HG03469 (cell line): ENCODE results near the gene HSPA12A.

Experiments used
- ATAC-seq: cut with Tn5 transposase; IDR thresholded peaks from one replicate; pipeline ENCODE4 v1.9.1; 2021; ENCODE audit warnings: mild to moderate bottlenecking, moderate library complexity, moderate number of reproducible peaks; ENCODE audit not compliant: unreplicated experiment

HSPA12A gene

GRCh38 chr10:116771959-116772585, 29.7 kb upstream of the HSPA12A start:
- ATAC-seq: no peak

- ATAC-seq: no peak
These were observed 29.0 kb upstream of the HSPA12A start for GRCh38 chr10:116771101-116771958.

GRCh38 chr10:116770281-116770680, 27.9 kb upstream of the HSPA12A start:
- no peak for ATAC-seq

GRCh38 chr10:116769791-116770190, 27.4 kb upstream of the HSPA12A start:
- no peak for ATAC-seq

DNA sequence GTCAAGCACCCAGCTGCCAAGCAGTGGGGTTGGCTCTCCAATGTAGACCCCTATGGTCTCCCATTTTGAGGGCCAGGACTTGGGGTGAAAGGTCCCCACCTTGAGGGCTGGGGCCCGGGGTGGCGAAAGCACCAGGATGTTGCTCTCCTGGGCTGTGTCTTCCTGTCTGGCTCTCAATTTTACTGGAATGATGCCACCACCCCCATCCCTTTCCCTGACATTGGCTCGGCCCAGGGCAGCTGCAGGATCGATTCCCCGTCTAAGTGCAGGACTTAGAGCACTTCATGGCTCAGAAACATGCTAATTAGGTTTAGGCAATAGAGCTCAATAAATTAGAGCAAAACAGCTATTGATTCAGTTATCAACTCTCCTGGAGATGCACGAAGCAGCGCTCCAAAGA, 27.0 kb upstream of the HSPA12A start:
- ATAC-seq: no peak

- ATAC-seq: no peak
These were observed 26.4 kb upstream of the HSPA12A start for GRCh38 chr10:116768786-116769185.

- no peak for ATAC-seq
These were observed 24.7 kb upstream of the HSPA12A start for GRCh38 chr10:116766837-116767634.

- no peak for ATAC-seq
These were observed 24.0 kb upstream of the HSPA12A start for GRCh38 chr10:116766241-116766827.

DNA sequence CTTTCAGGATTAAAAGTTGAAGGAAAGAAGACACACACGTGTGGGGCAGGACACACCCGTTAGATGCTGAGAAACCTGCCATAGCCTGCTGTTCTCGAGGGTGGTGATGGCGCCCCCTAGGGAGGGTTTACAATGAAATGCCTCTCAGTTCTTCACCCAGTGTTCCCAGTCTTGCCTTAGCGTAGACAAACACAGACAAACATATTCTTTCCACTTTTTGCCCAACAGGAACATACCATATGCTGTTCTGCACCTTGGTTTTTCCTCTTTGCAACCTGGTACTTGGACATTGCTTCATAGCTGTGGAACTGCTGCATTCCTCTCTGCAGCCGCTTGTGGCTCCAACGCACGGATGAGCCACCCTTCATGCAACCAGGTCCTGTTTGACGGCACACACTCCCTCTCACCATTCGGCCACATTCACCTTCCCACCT, 23.3 kb upstream of the HSPA12A start:
- no peak for ATAC-seq

GRCh38 chr10:116764979-116765378, 22.6 kb upstream of the HSPA12A start:
- no peak for ATAC-seq

DNA sequence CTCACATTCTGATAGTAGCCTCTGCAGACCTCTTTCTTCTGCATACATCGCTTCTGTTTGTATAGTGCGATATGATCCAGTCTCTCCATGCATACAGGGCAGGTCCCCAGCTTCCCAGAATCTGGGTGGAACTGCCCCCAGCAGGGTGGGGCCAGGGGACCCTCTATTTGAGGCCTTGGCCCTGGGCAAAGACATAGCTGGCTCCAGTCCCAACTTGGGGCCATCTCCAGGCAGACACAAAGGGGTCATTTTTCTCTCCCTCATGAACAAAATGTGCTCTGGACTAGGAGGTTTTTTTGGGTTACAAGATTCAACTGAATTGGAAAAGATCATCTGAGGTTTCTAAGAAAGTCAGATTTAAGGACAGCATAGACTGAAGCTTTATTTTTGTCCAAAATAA, 21.1 kb upstream of the HSPA12A start:
- ATAC-seq: no peak

DNA sequence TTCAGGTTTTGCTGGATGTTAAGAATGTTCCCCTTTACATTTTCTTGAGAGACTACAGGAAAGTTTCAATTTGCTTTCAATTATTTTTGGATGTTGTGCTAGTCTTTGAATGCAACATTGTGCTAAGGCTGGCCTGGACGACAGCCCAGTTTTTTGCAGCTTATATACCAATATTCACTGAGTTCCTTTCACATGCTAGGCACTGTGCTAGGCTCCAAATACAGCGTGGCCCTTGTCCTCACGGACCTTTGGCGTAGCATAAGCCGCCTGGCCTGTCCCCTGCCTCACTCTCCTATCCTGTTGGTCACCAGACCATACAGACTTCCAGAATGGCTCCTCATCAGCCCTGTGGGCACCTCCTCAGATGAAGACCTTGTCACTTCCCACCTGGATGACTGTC, 19.5 kb upstream of the HSPA12A start:
- no peak for ATAC-seq

GRCh38 chr10:116760919-116761318, 18.6 kb upstream of the HSPA12A start:
- no peak for ATAC-seq

DNA sequence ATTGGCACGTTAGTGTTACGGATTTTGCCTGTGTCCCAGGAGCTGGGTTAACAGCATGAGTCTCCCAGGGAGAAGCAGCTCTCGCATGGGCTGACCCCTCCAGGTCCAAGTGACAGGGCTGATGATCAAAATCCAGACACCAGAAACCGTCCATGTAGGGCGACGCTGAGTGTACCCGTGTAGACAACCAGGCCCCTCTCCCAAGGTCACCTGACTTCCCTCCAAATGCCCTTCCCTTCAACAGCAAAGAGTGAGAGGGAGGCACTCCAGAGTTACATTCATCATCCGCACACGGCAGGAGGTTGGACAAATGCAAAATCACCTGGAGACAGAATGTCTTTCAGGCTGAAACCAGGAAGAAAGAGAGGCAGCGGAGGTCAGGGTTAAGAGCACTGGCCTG, 14.9 kb upstream of the HSPA12A start:
- ATAC-seq: no peak

GRCh38 chr10:116756277-116756676, 13.9 kb upstream of the HSPA12A start:
- ATAC-seq: no peak

GRCh38 chr10:116753759-116754158, 11.4 kb upstream of the HSPA12A start:
- ATAC-seq: no peak

DNA sequence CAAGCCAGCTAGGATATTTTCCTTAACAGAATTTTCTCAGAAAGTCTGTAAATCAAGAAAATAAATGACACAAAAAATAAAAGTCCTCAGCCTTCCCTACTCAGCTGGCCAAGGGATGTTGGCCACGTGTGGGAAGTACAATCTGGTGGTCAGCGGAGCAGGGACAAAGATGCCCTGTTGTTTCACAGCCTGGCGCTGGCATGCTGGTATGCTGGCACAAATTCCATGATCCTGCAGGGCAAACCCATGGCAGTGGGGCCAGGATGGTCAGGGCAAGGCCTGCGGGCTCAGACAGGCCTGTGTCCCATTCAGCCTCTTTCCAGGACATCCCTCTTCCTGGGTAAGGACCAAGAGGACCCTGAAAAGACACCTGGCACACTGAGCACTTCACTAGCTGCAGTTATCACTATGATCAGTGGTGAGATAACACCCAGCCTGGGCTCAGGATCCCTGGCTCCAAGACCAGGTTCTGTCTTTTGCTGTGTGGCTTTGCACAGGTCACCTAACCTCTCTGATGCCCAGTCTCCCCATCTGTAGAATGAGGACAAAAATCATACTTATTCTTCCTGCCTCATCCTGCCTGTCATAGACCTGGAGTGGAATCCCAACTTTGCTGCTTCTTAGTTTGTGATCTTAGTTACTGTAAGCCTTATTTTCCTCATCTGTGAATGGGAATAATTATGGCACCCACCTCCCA, 10.8 kb upstream of the HSPA12A start:
- no peak for ATAC-seq

DNA sequence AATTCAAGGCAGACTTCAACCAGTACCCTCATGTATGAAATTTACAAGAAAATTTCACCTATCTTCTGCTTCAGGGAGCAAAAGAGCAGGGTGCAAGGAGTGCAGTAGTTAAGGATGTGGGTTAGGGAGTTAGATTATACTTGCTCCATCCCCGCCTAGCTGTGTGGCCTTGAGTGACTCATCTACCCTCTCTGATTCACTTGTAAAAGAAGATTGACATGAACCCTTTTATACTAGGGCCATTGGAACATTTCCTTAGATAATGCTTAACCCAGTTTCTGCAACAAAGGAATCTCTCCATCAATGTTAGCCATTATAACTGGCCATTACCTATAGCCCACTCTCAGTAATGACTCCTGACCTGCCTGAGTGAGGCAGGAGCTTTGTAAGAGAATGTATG, 10.2 kb upstream of the HSPA12A start:
- no peak for ATAC-seq

DNA sequence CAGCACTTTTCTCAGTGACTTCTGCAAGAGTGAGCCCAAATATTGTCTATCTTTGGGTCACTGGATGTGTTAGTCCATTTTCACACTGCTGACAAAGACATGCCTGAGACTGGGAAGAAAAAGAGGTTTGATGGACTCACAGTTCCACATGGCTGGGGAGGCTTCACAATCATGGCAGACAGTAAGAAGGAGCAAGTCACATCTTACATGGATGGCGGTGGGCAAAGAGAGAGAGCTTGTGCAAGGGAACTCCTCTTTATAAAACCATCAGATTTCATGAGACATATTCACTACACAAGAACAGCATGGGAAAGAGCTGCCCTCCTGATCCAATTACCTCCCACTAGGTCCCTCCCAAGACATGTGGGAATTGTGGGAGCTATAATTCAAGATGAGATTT, 6.1 kb upstream of the HSPA12A start:
- ATAC-seq: no peak

GRCh38 chr10:116748041-116748440, 5.7 kb upstream of the HSPA12A start:
- no peak for ATAC-seq

DNA sequence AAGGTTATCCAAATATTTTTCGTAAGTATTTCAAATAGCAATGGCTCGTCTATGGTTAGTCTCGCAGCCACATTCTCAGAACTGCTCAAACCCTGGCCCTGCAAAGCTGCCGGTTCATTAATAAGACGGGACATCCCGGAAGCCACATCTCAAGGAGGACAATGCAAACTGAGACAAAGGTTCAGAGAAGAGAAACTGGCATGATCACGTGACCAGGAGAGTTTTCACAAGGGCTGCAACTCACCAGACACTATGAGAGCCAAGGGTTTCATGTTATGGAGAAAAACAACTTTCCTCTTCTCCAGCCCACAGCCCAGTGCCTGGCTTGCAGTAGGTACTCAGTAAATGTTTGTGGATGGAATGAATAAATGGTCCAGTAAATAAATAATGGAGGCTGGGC, 5.0 kb upstream of the HSPA12A start:
- no peak for ATAC-seq
